ENCODE results near the gene KRT12. TPM values are rescaled to one million over a fixed set of nuclear protein-coding genes. Genes with fewer than 3 reads are reported as not detected.

KRT12 gene
- total and polyA plus RNA-seq, 2 donors (not counting 1 experiment from before 2014, with no cell fraction given): not detected

- no peaks in the 10 kb centered on the region for H3K79me2 ChIP-seq (ENCODE audit: control insufficient read depth, insufficient read depth, low read length)
- no peaks in the 10 kb centered on the region for H3K4me1 ChIP-seq (ENCODE audit: control insufficient read depth, extremely low read depth, insufficient read depth, low read length)
- no peak overlapping the region for H3K27ac ChIP-seq (ENCODE audit: insufficient read depth, low read length)
- H4K20me1 ChIP-seq (ENCODE audit: control insufficient read depth, extremely low read depth, insufficient read depth, low read length): no peaks in the 10 kb centered on the region
- H3K9me3 ChIP-seq (ENCODE audit: control insufficient read depth, insufficient read depth, low read depth, low read length): no peaks in the 10 kb centered on the region
- H3K4me3 ChIP-seq (replicated peaks in 1 of 4; ENCODE audit: control extremely low read depth in 1 of 4, insufficient read depth in 1 of 4, low read depth in 3 of 4, low read length in 4 of 4): no peak overlapping the region
- no peaks in the 10 kb centered on the region for H3K36me3 ChIP-seq (ENCODE audit: control insufficient read depth, insufficient read depth, low read length)
- peaks cover 13% of the 10 kb centered on the region for H3K27me3 ChIP-seq (ENCODE audit: control insufficient read depth, insufficient read depth, low read length)
- no peak for DNase-seq (ENCODE audit: low read depth in 2 of 2)
- no peak overlapping the region for H2AFZ ChIP-seq (ENCODE audit: low read length)
- H3K9ac ChIP-seq (ENCODE audit: insufficient read depth, low read length): no peak overlapping the region
- H3K4me2 ChIP-seq (ENCODE audit: extremely low read depth, insufficient read depth, low read length): no peak overlapping the region
- no peak for TF ChIP-seq EZH2 (IDR thresholded peaks at IDR 0.05; ENCODE audit: low read length, missing control alignments)
- no peak for TF ChIP-seq CTCF (conservative IDR thresholded peaks at IDR 0.05 in 1 of 2, IDR thresholded peaks at IDR 0.05 in 1 of 2; ENCODE audit: low read depth in 1 of 2, low read length in 2 of 2)
Measured at GRCh38 chr17:40883031-40883430, 16.0 kb upstream of the KRT12 start.

- no peak overlapping the region for H2AFZ ChIP-seq (ENCODE audit: low read length)
Measured at GRCh38 chr17:40879026-40879425, 12.0 kb upstream of the KRT12 start.

GRCh38 chr17:40878044-40878443 lies 11.0 kb upstream of the KRT12 start:
- Histone ChIP-seq H3K27ac (ENCODE audit: insufficient read depth, low read length) (no peak overlapping the region), H3K27me3 (ENCODE audit: control insufficient read depth, insufficient read depth, low read length) (peaks cover 3% of the 10 kb centered on the region), H2AFZ (ENCODE audit: low read length) (no peak overlapping the region), H3K9ac (ENCODE audit: insufficient read depth, low read length) (no peak overlapping the region), H3K4me1 (ENCODE audit: control insufficient read depth, extremely low read depth, insufficient read depth, low read length) (no peaks in the 10 kb centered on the region), H4K20me1 (ENCODE audit: control insufficient read depth, extremely low read depth, insufficient read depth, low read length) (no peaks in the 10 kb centered on the region), H3K9me3 (ENCODE audit: control insufficient read depth, insufficient read depth, low read depth, low read length) (no peaks in the 10 kb centered on the region), H3K4me3 (replicated peaks in 1 of 4; ENCODE audit: control extremely low read depth in 1 of 4, insufficient read depth in 1 of 4, low read depth in 3 of 4, low read length in 4 of 4) (no peak overlapping the region), H3K36me3 (ENCODE audit: control insufficient read depth, insufficient read depth, low read length) (no peaks in the 10 kb centered on the region), H3K4me2 (ENCODE audit: extremely low read depth, insufficient read depth, low read length) (no peak overlapping the region), H3K79me2 (ENCODE audit: control insufficient read depth, insufficient read depth, low read length) (no peaks in the 10 kb centered on the region)
- no peak for TF ChIP-seq EZH2 (IDR thresholded peaks at IDR 0.05; ENCODE audit: low read length, missing control alignments)
- no peak for TF ChIP-seq CTCF (conservative IDR thresholded peaks at IDR 0.05 in 1 of 2, IDR thresholded peaks at IDR 0.05 in 1 of 2; ENCODE audit: low read depth in 1 of 2, low read length in 2 of 2)
- no peak for DNase-seq (ENCODE audit: low read depth in 2 of 2)

More at GRCh38 chr17:40879026-40879425, 12.0 kb upstream of the KRT12 start:
- TF ChIP-seq CTCF (conservative IDR thresholded peaks at IDR 0.05 in 1 of 2, IDR thresholded peaks at IDR 0.05 in 1 of 2; ENCODE audit: low read depth in 1 of 2, low read length in 2 of 2) (no peak), EZH2 (IDR thresholded peaks at IDR 0.05; ENCODE audit: low read length, missing control alignments) (no peak)
- no peak overlapping the region for H3K27ac ChIP-seq (ENCODE audit: insufficient read depth, low read length)
- no peak overlapping the region for H3K4me2 ChIP-seq (ENCODE audit: extremely low read depth, insufficient read depth, low read length)
- no peaks in the 10 kb centered on the region for H3K4me1 ChIP-seq (ENCODE audit: control insufficient read depth, extremely low read depth, insufficient read depth, low read length)
- peak in 1 of 2 donors; percentile 13 for DNase-seq (ENCODE audit: low read depth in 2 of 2)
- no peaks in the 10 kb centered on the region for H3K9me3 ChIP-seq (ENCODE audit: control insufficient read depth, insufficient read depth, low read depth, low read length)
- H4K20me1 ChIP-seq (ENCODE audit: control insufficient read depth, extremely low read depth, insufficient read depth, low read length): no peaks in the 10 kb centered on the region
- peaks cover 3% of the 10 kb centered on the region for H3K27me3 ChIP-seq (ENCODE audit: control insufficient read depth, insufficient read depth, low read length)
- H3K4me3 ChIP-seq (replicated peaks in 1 of 4; ENCODE audit: control extremely low read depth in 1 of 4, insufficient read depth in 1 of 4, low read depth in 3 of 4, low read length in 4 of 4): no peak overlapping the region
- H3K79me2 ChIP-seq (ENCODE audit: control insufficient read depth, insufficient read depth, low read length): no peaks in the 10 kb centered on the region
- H3K36me3 ChIP-seq (ENCODE audit: control insufficient read depth, insufficient read depth, low read length): no peaks in the 10 kb centered on the region
- H3K9ac ChIP-seq (ENCODE audit: insufficient read depth, low read length): no peak overlapping the region
